Breast epithelium (tissue), 4 donors: Measurements from ENCODE around the gene KCNJ18. TPM values are rescaled to one million over a fixed set of nuclear protein-coding genes. Genes with fewer than 3 reads are reported as not detected.
"Not testable (repeated sequence)": the region's sequence is repeated elsewhere in the genome, so short reads cannot be mapped to it uniquely, and the experiment has no call there.

Experiments used
- DNase-seq, 2 donors: peaks; one replicate each; pipeline ENCODE4 v3.0.0-alpha.2; 2019; ENCODE audit warnings: low spot score in 2 of 2
- H3K27ac ChIP-seq, 2 donors: fragments of 200-600 bp; sonication (generic) in 1 of 2; one replicate each; pipeline ENCODE4 v1.5.1; 2016 to 2019; ENCODE audit warnings: mild to moderate bottlenecking in 1 of 2
- H3K27me3 ChIP-seq, 2 donors: fragments of 200-600 bp; sonication (generic) in 1 of 2; one replicate each; pipeline versions ENCODE4 v1.5.1 to v1.6.0; 2017 to 2019; ENCODE audit warnings: control low read depth in 1 of 2, mild to moderate bottlenecking in 1 of 2
- H3K36me3 ChIP-seq: fragments of 200-600 bp; one replicate; pipeline ENCODE4 v1.5.1; 2019
- H3K4me1 ChIP-seq, 2 donors: fragments of 200-600 bp; sonication (generic); one replicate each; pipeline ENCODE4 v1.5.1; 2016 to 2019; ENCODE audit warnings: control low read depth in 1 of 2
- H3K4me3 ChIP-seq, 3 donors: fragments of 200-600 bp; sonication (generic); 1 replicate in 2 of 3; 2 replicates in 1 of 3; pipeline ENCODE4 v1.5.1; 2016 to 2019; ENCODE audit warnings: mild to moderate bottlenecking in 3 of 3, moderate library complexity in 2 of 3
- H3K9me3 ChIP-seq, 2 donors: fragments of 200-600 bp; sonication (generic) in 1 of 2; one replicate each; pipeline ENCODE4 v1.5.1; 2016 to 2019; ENCODE audit warnings: control low read depth in 1 of 2
- intact Hi-C: fragments of 100-400 bp; cut with DNase I; formaldehyde crosslinking; loops from one replicate; pipeline ENCODE4 v1.15.1; 2023; ENCODE audit warnings: low total_unique reads
- total RNA-seq, 3 donors: library from RNA; depleted of rRNA; stranded (reverse); fragments of >200 nt; gene quantifications; one replicate each; pipeline ENCODE4 v1.1.0, GENCODE V29; 2016

Gene KCNJ18
- total RNA-seq, 3 donors from 2014 or later, result not detected

DNA sequence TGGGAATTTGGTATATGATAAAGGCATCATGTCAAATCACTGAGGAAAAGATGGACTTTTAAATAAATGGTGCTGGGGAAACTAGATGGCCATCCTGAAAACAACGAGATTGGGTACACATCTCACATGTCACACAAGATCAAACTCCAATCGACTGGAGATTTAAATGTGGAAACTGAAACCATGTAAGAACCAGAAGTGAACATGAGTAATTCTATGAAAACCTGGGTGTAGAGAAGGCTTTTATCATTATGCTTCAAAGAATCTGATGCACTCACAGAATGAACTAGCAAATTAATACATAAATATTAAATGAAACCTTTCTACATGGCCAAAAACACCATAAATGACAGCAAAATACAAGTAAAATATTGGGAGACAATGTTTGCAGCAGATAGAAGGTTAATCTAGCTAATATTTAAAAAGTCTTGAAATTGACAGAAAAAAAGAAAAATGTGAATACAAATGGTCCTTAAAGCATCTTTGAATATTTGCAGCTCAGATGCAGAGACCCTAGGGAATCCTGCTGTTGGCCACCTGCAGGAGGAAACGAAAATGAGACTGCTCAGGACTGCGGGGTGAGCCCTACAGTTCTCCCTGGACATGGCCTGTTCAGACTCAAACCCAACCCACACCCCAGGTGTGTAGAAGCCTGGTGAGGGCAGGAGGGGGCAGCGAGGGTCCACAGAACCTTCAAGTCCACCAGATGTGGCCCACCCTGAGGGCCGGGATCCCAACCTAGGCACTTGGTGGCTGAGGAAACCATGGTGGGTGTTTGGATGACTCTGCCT, 32.1 kb downstream of the KCNJ18 start:
- H3K4me3 ChIP-seq, H3K27me3 ChIP-seq, H3K4me1 ChIP-seq, H3K27ac ChIP-seq, H3K9me3 ChIP-seq, H3K36me3 ChIP-seq, intact Hi-C loops, DNase-seq: not testable (repeated sequence)

DNA sequence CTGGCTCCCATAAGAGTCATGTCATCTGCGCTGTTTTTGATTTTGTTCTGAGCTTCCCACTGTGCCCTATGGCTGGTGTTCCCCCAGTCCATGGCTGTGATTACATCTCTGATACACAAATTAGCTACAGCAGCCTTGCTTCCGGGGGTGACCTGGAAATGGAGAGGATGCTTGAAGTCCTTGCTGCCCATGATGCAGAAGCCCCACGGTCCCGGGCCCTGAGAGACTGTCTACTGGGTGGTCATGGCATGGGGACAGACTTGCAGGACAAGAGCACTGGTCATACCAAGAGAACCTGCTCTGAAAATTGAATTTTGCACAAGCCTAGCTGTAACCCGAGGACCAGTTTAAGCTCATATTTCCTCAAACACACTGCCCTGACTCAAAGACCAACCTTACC, 38.8 kb downstream of the KCNJ18 start:
- H3K4me3 ChIP-seq, H3K9me3 ChIP-seq, DNase-seq, H3K4me1 ChIP-seq, H3K27ac ChIP-seq, H3K27me3 ChIP-seq, H3K36me3 ChIP-seq, intact Hi-C loops: not testable (repeated sequence)

- H3K9me3 ChIP-seq, DNase-seq, H3K36me3 ChIP-seq, H3K4me3 ChIP-seq, H3K27ac ChIP-seq, intact Hi-C loops, H3K4me1 ChIP-seq, H3K27me3 ChIP-seq: not testable (repeated sequence)
Measured at GRCh38 chr17:21733931-21734330, 41.6 kb downstream of the KCNJ18 start.

DNA sequence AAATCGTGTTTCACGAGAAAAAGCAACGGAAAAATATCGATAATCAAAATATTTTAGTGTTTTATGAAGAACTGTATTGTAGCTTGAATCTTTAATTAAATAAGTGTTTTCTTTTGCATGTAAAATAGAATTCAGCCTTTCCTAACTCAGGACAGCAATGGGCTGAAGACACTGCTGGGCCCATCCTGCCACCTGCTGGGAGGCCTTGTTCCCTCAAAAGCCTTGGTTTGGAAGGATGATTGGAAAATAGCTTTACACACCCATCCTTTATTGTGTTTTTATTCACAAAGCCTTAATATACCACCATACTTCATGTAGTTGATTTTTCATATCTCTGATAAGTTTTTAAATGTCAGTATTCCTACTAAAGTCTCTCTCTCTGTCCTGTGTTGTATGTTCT, 43.5 kb downstream of the KCNJ18 start:
- DNase-seq, H3K4me1 ChIP-seq, H3K9me3 ChIP-seq, H3K27me3 ChIP-seq, H3K4me3 ChIP-seq, intact Hi-C loops, H3K27ac ChIP-seq, H3K36me3 ChIP-seq: not testable (repeated sequence)

- H3K36me3 ChIP-seq, intact Hi-C loops, H3K4me1 ChIP-seq, H3K27me3 ChIP-seq, H3K9me3 ChIP-seq, H3K4me3 ChIP-seq, H3K27ac ChIP-seq, DNase-seq: not testable (repeated sequence)
Measured at GRCh38 chr17:21737015-21737580, 44.8 kb downstream of the KCNJ18 start.

DNA sequence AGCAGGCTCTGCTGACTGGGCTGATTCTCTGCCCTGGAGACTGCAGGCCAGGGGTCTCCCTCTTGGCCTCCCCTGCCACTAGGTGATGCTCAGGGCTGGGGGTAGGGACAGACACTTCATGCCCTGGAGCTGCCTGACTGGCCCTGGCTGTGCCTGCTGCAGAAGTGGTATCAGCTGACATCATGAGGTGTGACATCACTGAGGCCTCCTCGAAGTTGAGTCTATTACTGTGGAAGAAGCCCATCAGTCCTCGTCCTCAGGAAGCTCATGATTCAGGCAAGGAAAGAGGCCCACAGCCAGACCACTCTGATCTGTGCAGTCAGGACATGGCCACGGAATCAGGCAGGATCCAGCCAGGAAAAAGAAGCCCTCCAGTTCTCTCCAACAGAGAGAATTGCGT, 45.9 kb downstream of the KCNJ18 start:
- H3K27ac ChIP-seq, DNase-seq, H3K4me1 ChIP-seq, H3K27me3 ChIP-seq, intact Hi-C loops, H3K9me3 ChIP-seq, H3K4me3 ChIP-seq, H3K36me3 ChIP-seq: not testable (repeated sequence)

GRCh38 chr17:21738877-21739474, 46.7 kb downstream of the KCNJ18 start:
- H3K4me1 ChIP-seq, H3K36me3 ChIP-seq, H3K27ac ChIP-seq, H3K4me3 ChIP-seq, H3K9me3 ChIP-seq, intact Hi-C loops, H3K27me3 ChIP-seq, DNase-seq: not testable (repeated sequence)

GRCh38 chr17:21739485-21739884, 47.2 kb downstream of the KCNJ18 start:
- H3K36me3 ChIP-seq, H3K4me1 ChIP-seq, DNase-seq, H3K4me3 ChIP-seq, H3K27me3 ChIP-seq, intact Hi-C loops, H3K9me3 ChIP-seq, H3K27ac ChIP-seq: not testable (repeated sequence)

- H3K27me3 ChIP-seq, intact Hi-C loops, H3K36me3 ChIP-seq, H3K4me1 ChIP-seq, H3K4me3 ChIP-seq, H3K27ac ChIP-seq, H3K9me3 ChIP-seq, DNase-seq: not testable (repeated sequence)
Measured at GRCh38 chr17:21740836-21741235, 48.5 kb downstream of the KCNJ18 start.

GRCh38 chr17:21741520-21741919, 49.2 kb downstream of the KCNJ18 start:
- H3K36me3 ChIP-seq, H3K27me3 ChIP-seq, DNase-seq, H3K27ac ChIP-seq, H3K4me3 ChIP-seq, H3K4me1 ChIP-seq, intact Hi-C loops, H3K9me3 ChIP-seq: not testable (repeated sequence)
